HG03280 (cell line): ENCODE measurements around the gene CTDSPL.
"Not testable (repeated sequence)": the region's sequence is repeated elsewhere in the genome, so short reads cannot be mapped to it uniquely, and the experiment has no call there.

Experiments used
- ATAC-seq: cut with Tn5 transposase; IDR thresholded peaks from one replicate; pipeline ENCODE4 v1.9.1; 2021; ENCODE audit warnings: mild to moderate bottlenecking, moderate library complexity; ENCODE audit not compliant: unreplicated experiment

The CTDSPL gene

DNA sequence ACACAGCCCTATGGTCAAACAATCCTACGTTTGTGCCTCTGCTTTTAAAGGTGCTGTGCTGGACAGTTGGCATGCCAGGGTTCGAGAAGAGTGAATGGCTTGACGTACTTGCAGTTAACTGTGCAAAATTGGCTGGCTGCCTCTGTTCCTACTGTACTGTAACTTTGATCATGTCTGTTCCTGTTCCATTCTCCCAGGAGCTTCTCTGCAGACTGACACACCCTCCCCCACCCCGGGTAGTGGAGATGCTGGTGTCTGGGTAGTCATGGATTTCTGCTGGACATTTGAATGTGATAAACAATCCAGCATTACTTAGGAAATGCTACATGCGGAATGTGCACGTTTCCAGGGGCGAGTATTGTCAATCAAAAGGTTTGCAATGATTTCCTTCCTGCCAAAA is 122.4 kb downstream of the CTDSPL start:
- ATAC-seq = no peak

DNA sequence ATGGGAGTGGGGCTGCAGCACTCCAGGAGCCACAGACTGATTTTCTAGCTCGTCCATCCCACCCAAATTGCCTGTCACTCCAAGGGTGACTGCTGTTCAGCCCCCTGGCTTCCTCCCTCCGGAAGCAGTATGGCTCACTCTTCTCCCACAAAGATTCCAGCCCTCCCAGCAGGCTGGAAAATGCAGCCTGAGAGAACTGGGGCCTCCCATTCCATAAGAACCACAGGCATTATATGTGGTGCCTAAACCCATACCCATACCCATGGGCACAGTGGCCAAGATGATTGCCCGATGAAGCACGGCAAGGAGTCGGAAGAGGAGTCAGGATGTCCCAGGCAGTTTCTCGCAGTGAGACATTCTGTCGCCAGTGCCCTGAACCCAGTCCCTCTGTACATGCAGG is 122.9 kb downstream of the CTDSPL start:
- ATAC-seq = no peak

DNA sequence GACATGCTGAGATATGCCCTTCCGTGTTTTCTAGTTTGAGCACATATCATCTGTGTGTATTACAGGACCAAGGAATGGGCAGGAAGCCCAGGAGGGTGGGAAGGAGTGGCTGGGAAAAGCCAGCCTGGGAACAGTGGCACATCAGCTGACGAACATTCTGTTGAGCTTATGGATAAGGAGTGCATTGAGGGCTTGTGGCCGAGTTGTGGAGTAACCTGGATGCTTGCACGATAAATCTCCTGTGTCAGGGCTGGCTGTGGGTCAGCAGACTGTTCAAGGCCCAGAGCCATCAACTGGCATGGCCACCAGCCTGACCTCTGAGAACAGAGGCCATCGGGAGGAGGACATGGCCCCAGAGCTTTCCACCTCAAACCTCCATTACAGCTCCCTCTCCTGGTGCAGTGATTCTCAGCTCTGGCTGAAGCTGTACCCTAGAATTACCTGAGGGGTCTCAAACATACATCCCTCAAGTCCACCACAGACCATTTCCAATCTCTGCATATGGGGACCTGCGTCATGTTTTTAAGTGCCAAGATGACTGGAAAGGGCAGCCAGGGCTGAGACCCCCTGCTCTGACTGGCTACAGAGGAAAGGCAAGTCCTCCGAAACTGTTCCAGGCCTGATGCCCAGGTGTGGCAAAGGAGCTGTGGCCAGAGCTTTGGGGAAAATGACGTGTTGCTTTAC is 124.1 kb downstream of the CTDSPL start:
- no peak for ATAC-seq

DNA sequence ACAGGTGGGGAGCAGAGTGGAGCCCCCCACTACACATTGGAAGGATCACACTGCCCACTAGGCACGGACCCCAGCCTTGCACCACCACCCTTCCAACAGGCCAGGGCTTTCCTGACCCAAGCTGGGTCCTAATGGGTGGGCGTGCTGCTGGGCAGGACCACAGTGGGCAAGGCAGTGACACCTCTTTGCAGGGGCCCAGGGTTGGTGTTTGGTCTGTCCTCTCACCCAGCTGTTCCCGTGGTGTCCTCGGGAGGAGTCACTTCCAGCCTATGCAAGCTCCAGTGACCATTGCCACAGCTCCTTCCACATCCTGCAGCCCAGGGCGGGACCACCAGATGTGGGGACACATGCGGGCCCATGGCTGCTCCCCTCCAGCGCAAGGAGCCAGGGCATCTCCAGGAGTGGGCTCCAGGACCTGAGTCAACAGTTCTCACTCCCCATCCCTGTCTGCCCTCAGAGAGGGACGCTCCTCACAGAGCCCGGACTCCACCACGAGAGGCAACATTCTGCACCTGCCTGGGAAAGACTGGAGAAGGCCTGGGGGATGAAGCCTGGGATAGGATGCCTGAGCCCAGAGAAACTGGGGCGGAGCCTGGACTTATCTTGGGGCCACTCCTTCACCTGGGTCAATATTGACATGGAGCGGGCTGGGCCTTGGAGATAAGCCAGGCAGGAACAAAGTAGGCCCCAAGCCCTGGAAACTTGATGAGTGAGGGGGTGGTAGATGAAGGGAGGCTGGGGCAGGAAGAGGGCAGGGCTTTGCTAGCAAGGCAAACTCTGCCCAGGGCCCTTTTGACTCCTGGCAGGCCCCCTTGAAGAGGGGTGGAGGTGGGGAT is 125.0 kb downstream of the CTDSPL start:
- no peak for ATAC-seq

DNA sequence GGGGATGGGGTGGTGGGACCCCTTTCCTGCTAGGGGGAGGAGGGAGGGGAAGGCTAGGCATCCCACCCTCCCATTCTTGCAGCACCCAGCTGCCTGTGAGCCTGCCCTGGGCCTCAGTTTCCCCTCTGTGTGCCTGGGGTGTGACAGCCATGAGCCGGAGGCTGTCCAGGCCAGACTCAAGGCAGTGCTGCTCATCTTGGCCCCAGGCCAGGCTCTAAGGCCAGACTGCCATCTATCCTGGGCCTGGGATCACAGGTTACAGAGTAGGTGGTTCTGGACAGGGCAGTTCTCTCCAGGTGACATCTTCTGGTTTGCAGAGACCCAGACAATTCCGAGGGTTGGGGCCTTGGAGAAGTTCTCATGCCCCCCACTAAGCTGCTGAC is 125.6 kb downstream of the CTDSPL start:
- ATAC-seq = no peak

DNA sequence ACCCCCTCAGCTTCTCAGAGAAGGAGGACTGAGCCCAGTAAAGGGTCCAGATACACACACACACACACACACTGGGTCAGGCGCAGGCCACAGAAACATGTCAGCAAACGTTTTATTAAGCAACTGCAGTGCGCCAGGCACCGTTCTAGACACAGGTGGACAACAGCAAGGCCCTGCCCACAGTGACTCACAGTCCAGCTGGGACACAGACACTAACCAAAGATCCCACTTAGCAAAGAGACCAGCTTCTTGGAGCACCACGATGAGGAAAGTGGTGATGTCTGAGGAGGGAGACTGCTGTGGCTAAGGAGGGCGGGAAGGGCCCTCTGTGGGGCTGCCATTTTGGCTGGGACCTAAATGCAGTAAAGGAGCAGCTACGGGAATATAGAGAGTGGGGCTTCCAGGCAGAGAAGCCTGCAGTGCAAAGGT is 126.1 kb downstream of the CTDSPL start:
- no peak for ATAC-seq

DNA sequence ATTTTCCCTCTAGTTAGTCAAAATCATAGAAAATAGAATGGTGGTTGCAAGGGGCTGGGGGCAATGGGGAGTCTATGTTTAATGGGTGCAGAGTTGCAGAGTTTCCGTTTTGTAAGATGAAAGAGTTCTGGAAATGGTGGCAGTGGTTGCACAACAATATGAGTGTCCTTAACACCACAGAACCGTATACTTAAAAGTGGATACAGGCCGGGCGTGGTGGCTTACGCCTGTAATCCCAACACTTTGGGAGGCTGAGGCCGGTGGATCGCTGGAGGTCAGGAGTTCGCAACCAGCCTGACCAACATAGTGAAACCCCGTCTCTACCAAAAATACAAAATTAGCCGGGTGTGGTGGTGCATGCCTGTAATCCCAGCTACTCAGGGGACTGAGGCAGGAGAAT is 126.7 kb downstream of the CTDSPL start:
- not testable (repeated sequence) for ATAC-seq

DNA sequence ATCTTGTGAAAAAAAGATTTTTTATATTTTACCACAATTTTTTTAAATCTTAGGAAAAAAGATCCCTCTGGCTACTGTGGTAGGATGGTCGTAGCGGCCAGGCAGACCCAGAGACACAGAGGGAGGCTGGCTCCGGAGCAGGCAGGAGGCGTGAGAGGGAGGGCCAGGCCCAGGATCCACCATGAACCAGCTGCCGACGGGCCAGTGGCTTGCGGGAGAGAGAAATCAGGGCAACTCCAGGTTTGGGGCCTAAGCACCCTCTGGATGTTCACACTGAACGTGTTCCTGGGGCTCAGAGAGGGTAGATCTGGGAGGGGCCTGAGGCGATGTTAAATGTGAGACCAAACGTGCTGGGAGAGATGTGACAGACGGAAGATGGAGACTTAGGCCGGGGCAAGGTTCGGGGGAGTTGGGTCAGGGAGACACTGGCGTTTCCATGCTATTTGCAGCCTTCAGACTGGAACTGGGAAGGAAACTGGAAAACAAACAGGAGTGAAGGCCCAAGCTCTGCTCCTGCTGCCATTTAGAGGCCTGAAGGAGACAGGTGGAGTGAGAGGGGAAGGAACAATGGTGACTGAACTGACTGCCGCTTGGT is 127.3 kb downstream of the CTDSPL start:
- ATAC-seq = no peak

DNA sequence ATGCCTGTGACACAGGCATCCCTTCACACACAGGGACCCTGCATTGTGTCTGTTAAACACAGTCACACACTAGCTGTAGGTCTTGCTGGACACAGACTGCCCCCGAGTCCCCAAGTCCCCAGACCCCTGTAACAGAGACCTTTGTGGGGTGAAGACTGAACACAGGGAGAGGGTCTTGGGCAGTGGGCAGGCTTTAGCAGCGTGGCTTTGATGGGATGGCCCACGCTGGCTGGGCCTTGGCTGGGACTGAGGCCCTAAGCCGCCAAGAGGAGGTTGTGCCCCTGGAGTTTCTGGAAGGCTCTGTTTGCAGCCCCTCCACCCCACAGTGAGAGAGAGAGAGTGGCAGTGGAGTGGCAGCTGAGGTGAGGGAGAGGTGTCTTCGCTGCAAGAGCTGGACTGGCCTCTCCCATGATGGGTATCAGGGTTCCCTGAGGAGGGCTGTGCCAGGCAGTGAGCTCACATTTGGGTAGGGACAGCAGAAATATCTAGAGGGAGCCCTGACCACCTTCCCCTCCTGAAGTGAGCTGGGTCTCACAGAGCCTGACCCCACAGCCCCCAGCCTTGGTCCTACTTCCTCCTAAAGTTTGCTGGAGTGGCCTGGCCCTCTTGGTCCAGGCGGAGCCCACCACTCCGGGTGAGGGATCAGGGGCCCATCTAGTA is 128.3 kb downstream of the CTDSPL start:
- ATAC-seq = no peak

DNA sequence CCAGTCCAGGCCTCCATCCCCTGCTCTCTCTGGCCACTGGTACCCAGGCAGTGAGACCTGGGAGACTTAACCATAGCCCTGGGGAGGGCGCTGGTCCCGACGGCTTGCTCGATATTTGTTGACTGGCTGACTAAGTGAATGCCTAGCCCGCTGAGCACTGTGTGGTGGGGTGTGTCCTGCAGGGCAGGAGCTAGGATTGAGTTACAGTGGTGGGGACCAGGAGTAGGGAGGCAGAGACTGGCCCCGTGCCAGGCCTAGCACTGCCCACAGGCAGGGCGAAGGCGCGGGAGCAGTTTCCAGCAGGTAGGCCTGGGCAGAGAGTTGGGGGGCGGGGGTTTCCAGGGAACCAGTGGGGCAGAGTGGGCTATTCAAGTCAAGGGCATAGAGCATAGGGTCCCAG is 128.8 kb downstream of the CTDSPL start, which contains the start of gene VILL:
TSS of gene VILL (plus strand) at position 260 of the 400 bp plus-strand sequence. CDS start 2,887 bp downstream, outside the sequence.
- ATAC-seq = no peak

DNA sequence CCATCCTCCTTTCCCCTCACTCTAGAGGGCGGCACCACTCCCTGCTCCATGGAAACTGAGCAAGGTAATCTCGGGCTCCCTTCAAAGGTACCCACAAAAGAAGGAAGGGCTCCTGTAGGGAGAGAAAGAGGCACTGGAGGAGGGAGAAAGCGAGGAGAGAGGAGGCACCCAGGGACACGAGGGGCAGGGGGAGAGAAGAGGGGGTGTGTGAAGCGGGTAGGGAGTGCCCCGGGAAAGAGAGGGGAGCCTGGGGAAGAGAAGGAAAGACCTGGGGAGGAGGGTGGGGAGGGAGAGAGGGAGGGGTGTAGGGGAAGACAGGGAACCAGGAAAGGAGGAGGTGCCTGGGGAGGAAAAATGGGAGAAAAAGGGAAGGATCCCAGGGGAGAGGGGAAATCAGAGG is 129.4 kb downstream of the CTDSPL start:
- no peak for ATAC-seq

DNA sequence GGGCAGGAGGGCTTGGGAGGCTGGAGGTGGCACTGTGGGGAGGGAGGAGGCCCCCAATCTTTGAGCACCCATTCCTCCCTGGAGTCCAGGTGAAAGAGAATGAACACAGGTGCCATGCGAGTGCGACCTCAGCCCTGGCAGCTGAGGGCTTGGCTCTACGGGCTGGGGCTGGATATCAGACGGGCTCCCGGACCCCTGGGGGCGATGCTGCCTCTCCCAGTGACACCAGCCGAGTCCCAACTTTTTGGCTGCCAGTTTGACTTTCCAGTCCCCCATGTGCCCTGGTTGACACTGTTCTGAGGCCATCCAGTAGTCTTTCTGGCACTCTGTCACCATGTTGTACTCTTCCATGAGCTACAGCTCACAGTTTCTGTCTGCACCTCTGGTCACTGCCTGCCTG is 130.1 kb downstream of the CTDSPL start:
- ATAC-seq = no peak

DNA sequence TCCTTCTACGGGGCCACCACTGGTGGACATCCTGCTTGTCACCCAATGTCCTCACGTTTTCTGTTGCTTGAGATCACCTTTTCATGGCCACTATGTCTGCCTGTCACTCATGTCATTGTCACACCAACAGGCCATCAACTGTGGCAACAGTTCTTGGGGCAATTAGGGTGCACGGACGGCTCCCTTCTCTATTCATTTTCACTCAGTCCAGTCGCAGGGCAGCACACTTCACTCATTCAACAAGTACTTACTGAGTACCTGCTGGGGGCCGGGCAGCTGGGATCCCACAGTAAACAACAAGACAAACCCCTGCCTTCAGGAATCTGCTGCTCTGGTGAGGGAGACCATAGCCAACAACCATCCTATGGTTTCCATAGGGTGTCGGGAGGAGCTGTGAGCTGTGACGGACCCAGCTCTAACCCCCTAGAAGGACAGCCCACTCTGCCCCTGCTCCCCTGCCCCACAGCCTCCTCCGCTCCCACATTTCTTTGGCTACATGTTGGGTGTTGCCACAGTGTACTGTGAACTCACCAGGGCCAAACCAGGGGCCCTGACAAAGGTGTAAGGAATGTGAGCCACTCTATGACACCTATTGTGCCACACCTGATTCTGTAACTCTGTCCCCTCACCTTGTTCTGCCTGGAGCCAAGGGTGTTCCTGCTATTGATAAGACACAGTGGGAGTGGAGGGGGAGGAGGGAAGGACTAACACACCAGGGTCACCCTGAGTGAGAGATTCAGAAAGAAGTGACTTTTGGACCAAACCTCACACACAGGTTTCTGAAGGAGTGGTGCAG is 130.8 kb downstream of the CTDSPL start:
- ATAC-seq = no peak

DNA sequence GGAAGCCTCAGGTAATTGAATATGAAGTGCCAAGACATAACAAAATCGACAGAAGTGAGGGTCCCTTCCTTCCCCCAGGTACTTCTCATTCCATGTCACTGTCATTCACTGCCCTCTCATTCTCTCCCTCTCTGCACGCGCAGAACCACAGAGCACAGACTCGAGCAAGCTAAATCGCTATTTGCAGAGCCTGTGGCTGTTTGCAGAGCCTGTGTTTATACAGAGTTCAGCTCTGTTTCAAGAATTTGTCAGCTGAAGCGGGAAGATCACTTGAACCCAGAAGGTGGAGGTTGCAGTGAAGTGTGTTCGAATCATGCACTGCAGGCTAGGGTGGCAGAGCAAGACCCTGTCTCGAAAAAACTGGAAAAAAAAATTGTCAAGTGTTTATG is 131.4 kb downstream of the CTDSPL start:
- ATAC-seq = no peak

DNA sequence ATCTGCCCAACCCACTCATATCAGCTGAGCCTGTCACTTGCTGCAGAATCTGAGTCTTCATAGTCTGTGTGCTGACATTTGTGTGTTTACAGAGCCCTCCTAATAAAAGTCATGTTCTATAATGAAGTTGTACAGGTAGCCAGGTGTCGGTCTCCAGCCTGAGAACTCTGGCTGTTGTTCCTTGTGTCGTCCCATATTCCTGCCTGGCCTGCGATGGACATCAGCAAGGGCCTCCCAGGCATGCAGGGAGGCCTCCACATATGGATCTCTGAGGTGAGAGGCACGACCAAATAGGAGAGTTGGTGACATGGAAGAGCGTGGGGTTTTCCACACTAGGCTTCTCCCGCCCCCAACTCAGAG is 131.8 kb downstream of the CTDSPL start:
- ATAC-seq = no peak

DNA sequence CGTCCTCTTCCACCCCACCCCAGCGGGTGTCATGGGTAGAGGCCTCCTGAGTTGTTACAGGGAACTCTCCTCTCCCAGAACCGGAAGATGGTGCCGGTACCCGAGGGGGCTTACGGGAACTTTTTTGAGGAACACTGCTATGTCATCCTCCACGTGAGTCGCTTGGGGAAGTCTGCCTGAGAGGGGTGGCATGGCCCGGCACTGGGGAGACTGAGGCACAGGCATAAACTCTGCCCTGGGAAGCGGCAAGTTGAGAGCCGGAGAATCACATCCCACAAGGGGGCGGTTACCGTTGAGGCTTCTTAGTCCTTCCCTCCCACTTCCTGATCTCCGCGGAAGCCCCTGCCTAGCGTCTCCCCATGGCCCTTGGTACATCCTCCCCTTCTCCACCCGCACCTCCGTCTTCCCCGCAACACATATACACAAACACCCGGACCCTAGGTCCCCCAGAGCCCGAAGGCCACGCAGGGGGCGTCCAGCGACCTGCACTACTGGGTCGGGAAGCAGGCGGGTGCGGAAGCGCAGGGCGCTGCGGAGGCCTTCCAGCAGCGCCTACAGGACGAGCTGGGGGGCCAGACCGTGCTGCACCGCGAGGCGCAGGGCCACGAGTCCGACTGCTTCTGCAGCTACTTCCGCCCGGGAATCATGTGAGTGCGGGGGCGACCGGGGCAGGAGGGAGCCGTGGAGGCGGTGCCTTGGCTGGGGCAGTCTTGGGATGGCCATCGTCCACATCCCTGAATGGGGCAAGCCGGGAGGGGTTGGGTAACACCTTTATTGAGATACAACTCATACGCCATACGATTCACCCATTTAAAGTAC is 132.3 kb downstream of the CTDSPL start:
- ATAC-seq = peak; percentile 51

DNA sequence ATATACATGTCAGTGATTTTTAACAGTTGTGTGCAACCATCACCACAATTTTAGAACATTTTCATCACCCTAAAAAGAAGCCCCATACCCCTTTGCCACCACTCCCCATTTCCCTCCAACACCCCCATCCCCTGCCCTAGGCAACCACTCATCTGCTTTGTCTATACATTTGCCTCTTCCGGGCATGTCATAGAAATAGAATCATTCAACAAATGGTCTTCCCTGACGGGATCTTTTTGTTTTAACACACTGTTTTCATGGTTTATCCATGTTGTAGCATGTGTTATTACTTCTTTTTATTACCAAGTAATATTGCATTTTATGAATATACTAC is 132.9 kb downstream of the CTDSPL start:
- ATAC-seq = no peak

DNA sequence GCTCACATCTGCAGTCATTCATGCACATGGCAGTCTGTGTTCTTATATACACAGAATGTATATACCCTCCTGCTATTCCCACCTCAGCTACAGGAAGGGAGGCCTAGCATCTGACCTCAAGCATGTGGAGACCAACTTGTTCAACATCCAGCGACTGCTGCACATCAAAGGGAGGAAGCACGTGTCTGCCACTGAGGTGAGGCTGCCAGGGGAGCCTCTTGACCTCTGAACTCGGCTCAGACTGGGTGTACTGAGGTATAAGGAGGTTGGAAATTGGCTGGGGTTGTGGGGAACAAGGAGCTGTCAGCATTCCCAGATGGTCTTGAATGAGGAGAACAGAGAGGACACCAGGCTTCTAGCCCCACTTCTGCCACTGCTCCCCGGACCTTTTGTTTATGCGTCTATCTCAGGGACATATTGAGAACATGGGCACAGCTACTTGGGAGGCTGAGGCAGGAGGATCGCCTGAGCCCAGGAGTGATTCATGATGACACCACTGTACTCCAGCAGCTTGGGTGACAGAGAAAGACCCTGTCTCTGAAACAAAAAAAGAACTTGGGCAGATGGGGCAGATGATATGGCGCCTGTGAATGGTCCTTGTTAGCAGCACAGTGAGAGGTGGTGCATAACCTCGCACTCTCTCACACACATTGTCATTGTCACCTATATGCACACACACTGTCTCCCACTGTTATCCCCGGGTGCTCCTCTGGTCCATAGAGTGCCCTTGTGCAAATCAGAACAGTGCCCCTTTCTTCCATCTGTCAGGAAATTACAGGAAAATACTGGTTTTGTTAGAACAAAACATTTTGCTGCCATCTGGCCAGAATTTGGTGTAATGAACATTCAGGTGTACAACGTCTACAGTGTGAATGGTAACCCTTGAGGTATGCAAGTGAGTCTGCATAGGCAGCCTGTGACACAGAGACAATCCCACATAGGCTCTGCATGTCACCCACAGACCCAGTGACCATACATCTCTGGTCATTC is 134.3 kb downstream of the CTDSPL start:
- ATAC-seq = no peak

DNA sequence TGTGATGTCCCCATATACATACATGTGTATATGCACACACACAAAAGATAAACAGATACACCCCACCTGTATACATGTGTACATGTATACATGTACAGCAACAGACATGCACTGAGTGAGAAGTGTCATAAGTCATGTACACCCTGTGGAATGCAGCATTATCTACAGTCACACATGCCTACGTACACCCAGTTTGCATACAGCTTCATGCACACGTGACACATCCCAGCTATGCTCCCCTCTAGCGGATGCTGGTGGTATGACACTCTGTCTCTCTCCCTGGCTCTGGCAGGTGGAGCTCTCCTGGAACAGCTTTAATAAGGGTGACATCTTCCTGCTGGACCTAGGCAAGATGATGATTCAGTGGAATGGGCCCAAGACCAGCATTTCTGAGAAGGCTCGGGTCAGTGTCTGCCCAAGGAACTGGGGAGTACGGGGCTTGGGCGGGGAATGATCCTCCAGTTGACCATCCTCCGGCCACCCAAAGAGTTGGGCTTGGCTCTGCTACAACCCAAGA is 135.2 kb downstream of the CTDSPL start:
- peak; percentile 57 for ATAC-seq
